Neural progenitor cell (in vitro differentiated cells): ENCODE results near the gene ABCD2. TPM values are rescaled to one million over a fixed set of nuclear protein-coding genes. Genes with fewer than 3 reads are reported as not detected.

ENCODE experiments used
- DNase-seq: peaks from one replicate; pipeline ENCODE4 v3.0.0-alpha.2; 2016; ENCODE audit warnings: low spot score
- H2AFZ ChIP-seq: fragments of 200-600 bp; sonication (generic); replicated peaks from 2 replicates; pipeline ENCODE4 v1.6.1; 2016; ENCODE audit warnings: antibody characterized with exemption
- H3F3A ChIP-seq: fragments of 200-600 bp; sonication (generic); 2 replicates; pipeline ENCODE4 v1.6.1; 2016; ENCODE audit warnings: antibody characterized with exemption, low read depth
- H3K27ac ChIP-seq: fragments of 200-600 bp; sonication (generic); 2 replicates; pipeline ENCODE4 v1.5.1; 2016; ENCODE audit warnings: mild to moderate bottlenecking
- H3K27me3 ChIP-seq: fragments of 200-600 bp; sonication (generic); 2 replicates; pipeline ENCODE4 v1.6.1; 2016; ENCODE audit warnings: mild to moderate bottlenecking, moderate library complexity
- H3K36me3 ChIP-seq: fragments of 200-600 bp; sonication (generic); 2 replicates; pipeline ENCODE4 v1.5.1; 2016
- H3K4me1 ChIP-seq: fragments of 200-600 bp; sonication (generic); 2 replicates; pipeline ENCODE4 v1.6.1; 2016; ENCODE audit warnings: mixed run types
- H3K4me2 ChIP-seq: fragments of 200-600 bp; sonication (generic); 2 replicates; pipeline ENCODE4 v1.6.1; 2016
- H3K4me3 ChIP-seq: fragments of 200-600 bp; sonication (generic); 2 replicates; pipeline ENCODE4 v1.5.1; 2016
- H3K79me2 ChIP-seq: fragments of 200-600 bp; sonication (generic); 2 replicates; pipeline ENCODE4 v1.6.1; 2016; ENCODE audit warnings: low read depth
- H3K9ac ChIP-seq: fragments of 200-600 bp; sonication (generic); 2 replicates; pipeline ENCODE4 v1.6.1; 2016
- H3K9me3 ChIP-seq: fragments of 200-600 bp; sonication (generic); 2 replicates; pipeline ENCODE4 v1.5.1; 2016; ENCODE audit warnings: low read depth
- H4K20me1 ChIP-seq: fragments of 200-600 bp; sonication (generic); 2 replicates; pipeline ENCODE4 v1.6.1; 2016; ENCODE audit warnings: low read depth
- H3K27ac Mint-ChIP-seq: 3 replicates; pipeline ENCODE4 v1.8.0; 2021; ENCODE audit warnings: mixed read lengths
- H3K27me3 Mint-ChIP-seq: 2 replicates; pipeline ENCODE4 v1.8.0; 2022; ENCODE audit warnings: low read depth, mild to moderate bottlenecking, inconsistent platforms, moderate library complexity, mixed read lengths; ENCODE audit not compliant: insufficient read depth
- H3K36me3 Mint-ChIP-seq: 3 replicates; pipeline ENCODE4 v1.8.0; 2021; ENCODE audit warnings: mixed read lengths
- H3K4me1 Mint-ChIP-seq: 3 replicates; pipeline ENCODE4 v1.8.0; 2021; ENCODE audit warnings: mixed read lengths
- H3K4me3 Mint-ChIP-seq: 3 replicates; pipeline ENCODE4 v1.8.0; 2021; ENCODE audit warnings: mild to moderate bottlenecking, moderate library complexity, mixed read lengths
- H3K9me3 Mint-ChIP-seq: 3 replicates; pipeline ENCODE4 v1.8.0; 2020; ENCODE audit warnings: mixed read lengths
- CTCF ChIP-seq: fragments of 200-600 bp; sonication (generic); IDR thresholded peaks from 2 replicates; pipeline ENCODE4 v1.5.1; 2017; ENCODE audit warnings: antibody characterized with exemption, mild to moderate bottlenecking
- EZH2 ChIP-seq: fragments of 200-600 bp; sonication (generic); IDR thresholded peaks from 2 replicates; pipeline ENCODE4 v1.6.1; 2017; ENCODE audit warnings: antibody characterized with exemption, mild to moderate bottlenecking, moderate library complexity
- EZH2phosphoT487 ChIP-seq: fragments of 200-600 bp; sonication (generic); IDR thresholded peaks from 2 replicates; pipeline ENCODE4 v1.6.1; 2017; ENCODE audit warnings: antibody characterized with exemption
- total RNA-seq: library from RNA; depleted of rRNA; stranded (reverse); fragments of >200 nt; gene quantifications from 2 replicates; pipeline ENCODE4 v1.2.3, GENCODE V29; 2015; ENCODE audit warnings: low replicate concordance

The ABCD2 gene
- total RNA-seq, 1 donor from 2014 or later, result 0.04 TPM

- no peak overlapping the region for H3K4me3 Mint-ChIP-seq
These were observed 27.4 kb upstream of the ABCD2 start for GRCh38 chr12:39646963-39647362.

GRCh38 chr12:39643052-39643451 is 23.4 kb upstream of the ABCD2 start:
- Histone ChIP-seq H3K4me3 (no peak overlapping the region), H3K27ac (no peak overlapping the region), H3K79me2 (no peaks in the 10 kb centered on the region), H3K4me2 (no peak overlapping the region), H3K36me3 (no peaks in the 10 kb centered on the region), H4K20me1 (no peaks in the 10 kb centered on the region), H3K4me1 (no peaks in the 10 kb centered on the region), H3K9ac (no peak overlapping the region), H3K27me3 (no peaks in the 10 kb centered on the region), H3K9me3 (no peaks in the 10 kb centered on the region), H3F3A (no peaks in the 10 kb centered on the region), H2AFZ (no peak overlapping the region)
- Mint-ChIP-seq H3K4me3 (no peak overlapping the region), H3K4me1 (no peaks in the 10 kb centered on the region), H3K27me3 (no peaks in the 10 kb centered on the region), H3K9me3 (no peaks in the 10 kb centered on the region), H3K27ac (no peak overlapping the region), H3K36me3 (no peaks in the 10 kb centered on the region)
- TF ChIP-seq CTCF (no peak), EZH2phosphoT487 (no peak), EZH2 (no peak)
- no peak for DNase-seq

More at GRCh38 chr12:39646963-39647362, 27.4 kb upstream of the ABCD2 start:
- H3K4me1 Mint-ChIP-seq, result no peaks in the 10 kb centered on the region
- no peak overlapping the region for H3K27ac Mint-ChIP-seq
- H3K36me3 ChIP-seq, result no peaks in the 10 kb centered on the region
- H3K4me2 ChIP-seq, result no peak overlapping the region
- H3K4me3 ChIP-seq, result no peak overlapping the region
- H3K36me3 Mint-ChIP-seq, result no peaks in the 10 kb centered on the region
- H3K27me3 Mint-ChIP-seq, result no peaks in the 10 kb centered on the region
- no peak overlapping the region for H3K9ac ChIP-seq
- H3K27me3 ChIP-seq, result no peaks in the 10 kb centered on the region
- no peaks in the 10 kb centered on the region for H3K9me3 ChIP-seq
- no peak for DNase-seq
- H3K79me2 ChIP-seq, result no peaks in the 10 kb centered on the region
- H3K4me1 ChIP-seq, result no peaks in the 10 kb centered on the region
- H3K9me3 Mint-ChIP-seq, result no peaks in the 10 kb centered on the region
- no peaks in the 10 kb centered on the region for H4K20me1 ChIP-seq
- H3K27ac ChIP-seq, result no peak overlapping the region
- H2AFZ ChIP-seq, result no peak overlapping the region
- H3F3A ChIP-seq, result no peaks in the 10 kb centered on the region
- TF ChIP-seq EZH2phosphoT487, result no peak
- no peak for TF ChIP-seq CTCF
- TF ChIP-seq EZH2, result no peak

- Mint-ChIP-seq H3K9me3 (no peaks in the 10 kb centered on the region), H3K36me3 (no peaks in the 10 kb centered on the region)
- H3K27me3 ChIP-seq, result no peaks in the 10 kb centered on the region
These were observed 19.2 kb upstream of the ABCD2 start for GRCh38 chr12:39638840-39639239.

GRCh38 chr12:39638178-39638577 is 18.6 kb upstream of the ABCD2 start:
- Histone ChIP-seq H2AFZ (no peak overlapping the region), H4K20me1 (no peaks in the 10 kb centered on the region), H3K79me2 (no peaks in the 10 kb centered on the region), H3K4me3 (no peak overlapping the region), H3K9ac (no peak overlapping the region), H3K9me3 (no peaks in the 10 kb centered on the region), H3K27me3 (no peaks in the 10 kb centered on the region), H3K4me2 (no peak overlapping the region), H3K4me1 (no peaks in the 10 kb centered on the region), H3F3A (no peaks in the 10 kb centered on the region), H3K27ac (no peak overlapping the region), H3K36me3 (no peaks in the 10 kb centered on the region)
- Mint-ChIP-seq H3K4me1 (no peaks in the 10 kb centered on the region), H3K27me3 (peaks cover 2% of the 10 kb centered on the region), H3K9me3 (no peaks in the 10 kb centered on the region), H3K4me3 (no peak overlapping the region), H3K36me3 (no peaks in the 10 kb centered on the region), H3K27ac (no peak overlapping the region)
- no peak for DNase-seq
- no peak for TF ChIP-seq EZH2phosphoT487
- no peak for TF ChIP-seq EZH2
- TF ChIP-seq CTCF, result no peak

More at GRCh38 chr12:39638840-39639239, 19.2 kb upstream of the ABCD2 start:
- Histone ChIP-seq H2AFZ (no peak overlapping the region), H3K9ac (no peak overlapping the region), H3K36me3 (no peaks in the 10 kb centered on the region), H3K9me3 (no peaks in the 10 kb centered on the region), H3K79me2 (no peaks in the 10 kb centered on the region), H3K27ac (no peak overlapping the region), H3K4me3 (no peak overlapping the region), H3K4me2 (no peak overlapping the region), H4K20me1 (no peaks in the 10 kb centered on the region), H3K4me1 (no peaks in the 10 kb centered on the region), H3F3A (no peaks in the 10 kb centered on the region)
- no peak for DNase-seq
- Mint-ChIP-seq H3K4me1 (no peaks in the 10 kb centered on the region), H3K4me3 (no peak overlapping the region), H3K27me3 (peaks cover 2% of the 10 kb centered on the region), H3K27ac (no peak overlapping the region)
- no peak for TF ChIP-seq EZH2phosphoT487
